Lower leg skin (tissue), 4 donors: ENCODE results near the gene CIBAR2. TPM values are rescaled to one million over a fixed set of nuclear protein-coding genes. Genes with fewer than 3 reads are reported as not detected.

ENCODE experiments used
- DNase-seq, 2 donors: peaks; one replicate each; pipeline ENCODE4 v3.0.0-alpha.2; 2019; ENCODE audit warnings: low spot score in 2 of 2
- H3K4me3 ChIP-seq: fragments of 200-600 bp; sonication (generic); 2 replicates; pipeline ENCODE4 v1.5.1; 2017; ENCODE audit warnings: mild to moderate bottlenecking, low read depth; ENCODE audit not compliant: poor library complexity, severe bottlenecking
- CTCF ChIP-seq, 3 donors: fragments of 450-650 bp; IDR thresholded peaks; one replicate each; pipeline ENCODE4 v1.5.1; 2016; ENCODE audit warnings: antibody characterized with exemption in 3 of 3, mild to moderate bottlenecking in 3 of 3, moderate library complexity in 2 of 3
- POLR2A ChIP-seq, 2 donors: fragments of 450-650 bp; IDR thresholded peaks; one replicate each; pipeline ENCODE4 v1.6.1; 2016 to 2017; ENCODE audit warnings: antibody characterized with exemption in 2 of 2, mild to moderate bottlenecking in 1 of 2, moderate library complexity in 1 of 2
- WGBS, 2 donors: methylation state at CpG; one replicate each; pipeline ENCODE4 v1.1.5; 2018; 5-methylcytosine and 5-hydroxymethylcytosine counted together
- intact Hi-C: fragments of 100-400 bp; cut with DNase I; formaldehyde crosslinking; loops from one replicate; pipeline ENCODE4 v1.15.0; 2023; ENCODE audit warnings: low total_unique reads
- total RNA-seq, 4 donors: library from RNA; depleted of rRNA; stranded (reverse); fragments of >200 nt; gene quantifications; one replicate each; pipeline ENCODE4 v1.1.0, GENCODE V29; 2016

The CIBAR2 gene
- total RNA-seq, 4 donors from 2014 or later: not detected

GRCh38 chr16:85138073-85138824 is 26.0 kb upstream of the CIBAR2 start:
- DNase-seq: no peak
- intact Hi-C loops: no loop called here
- no peak overlapping the region for H3K4me3 ChIP-seq
- no peak for TF ChIP-seq POLR2A (IDR thresholded peaks at IDR 0.05)
- TF ChIP-seq CTCF (IDR thresholded peaks at IDR 0.05): no peak
- 70 to 84% methylated on average over 12 of the region's 12 CpGs for WGBS, 2 donors

GRCh38 chr16:85137323-85138072 is 25.2 kb upstream of the CIBAR2 start:
- 2 to 8% methylated on average over 6 to 23 of the region's 29 CpGs for WGBS, 2 donors
- peak; percentile 90 to 98 for DNase-seq
- TF ChIP-seq CTCF (IDR thresholded peaks at IDR 0.05) (no peak), POLR2A (IDR thresholded peaks at IDR 0.05) (no peak)
- no peak overlapping the region for H3K4me3 ChIP-seq
- intact Hi-C loops: no loop called here

GRCh38 chr16:85136702-85137322 is 24.5 kb upstream of the CIBAR2 start:
- no peak for TF ChIP-seq POLR2A (IDR thresholded peaks at IDR 0.05)
- TF ChIP-seq CTCF (IDR thresholded peaks at IDR 0.05): peak in 1 of 3 donors; percentile 23
- H3K4me3 ChIP-seq: no peak overlapping the region
- intact Hi-C loops: no loop called here
- no peak for DNase-seq
- WGBS, 2 donors: 49 to 61% methylated on average over 17 of the region's 17 CpGs

GRCh38 chr16:85136213-85136701 is 24.0 kb upstream of the CIBAR2 start:
- no peak overlapping the region for H3K4me3 ChIP-seq
- 58 to 65% methylated on average over 12 of the region's 12 CpGs for WGBS, 2 donors
- DNase-seq: peak in 1 of 2 donors; percentile 55
- TF ChIP-seq CTCF (IDR thresholded peaks at IDR 0.05) (no peak), POLR2A (IDR thresholded peaks at IDR 0.05) (no peak)
- intact Hi-C loops: no loop called here

GRCh38 chr16:85134789-85135142 is 22.5 kb upstream of the CIBAR2 start:
- 35 to 51% methylated on average over 11 to 14 of the region's 14 CpGs for WGBS, 2 donors
- TF ChIP-seq CTCF (IDR thresholded peaks at IDR 0.05) (no peak), POLR2A (IDR thresholded peaks at IDR 0.05) (no peak)
- intact Hi-C loops: no loop called here
- no peak overlapping the region for H3K4me3 ChIP-seq
- DNase-seq: no peak
